Endothelial cell of umbilical vein (primary cell): ENCODE measurements around the gene PYGB.

Experiments
- EZH2 ChIP-seq: IDR thresholded peaks from 2 replicates; pipeline ENCODE4 v1.6.1; 2012; ENCODE audit warnings: borderline replicate concordance, low read depth, mild to moderate bottlenecking, moderate library complexity, low read length, inconsistent platforms; ENCODE audit not compliant: severe bottlenecking
- JUN ChIP-seq: IDR thresholded peaks from 2 replicates; pipeline ENCODE4 v1.6.1; 2011; ENCODE audit warnings: borderline replicate concordance, low read depth; ENCODE audit not compliant: insufficient read length, insufficient read depth
- MYC ChIP-seq: IDR thresholded peaks from one replicate; pipeline ENCODE4 v1.6.1; 2011; ENCODE audit warnings: mild to moderate bottlenecking, low read depth, low read length
- POLR2A ChIP-seq: IDR thresholded peaks from 2 replicates; pipeline ENCODE4 v1.6.1; 2012; ENCODE audit warnings: low read depth, mild to moderate bottlenecking, control low read depth, low read length
- POLR2AphosphoS5 ChIP-seq: IDR thresholded peaks from 2 replicates; pipeline ENCODE4 v1.6.1; 2012; ENCODE audit warnings: low read depth, mild to moderate bottlenecking, control low read depth, low read length, moderate library complexity; ENCODE audit not compliant: insufficient read depth
- TF ChIP-seq, protein P1 (sequence below), 2 donors: IDR thresholded peaks; 1 replicate in 1 of 2; 2 replicates in 1 of 2; pipeline ENCODE4 v1.5.1; 2011; ENCODE audit warnings: low read length in 2 of 2, mild to moderate bottlenecking in 2 of 2, moderate library complexity in 2 of 2, control low read depth in 1 of 2, inconsistent platforms in 1 of 2, low read depth in 1 of 2; ENCODE audit not compliant: insufficient read depth in 1 of 2; ENCODE audit errors: extremely low read depth in 1 of 2
- TF ChIP-seq, protein P2 (sequence below): IDR thresholded peaks from 2 replicates; pipeline ENCODE4 v1.6.1; 2011; ENCODE audit not compliant: insufficient read depth, insufficient read length

GRCh38 chr20:25204550-25205276 lies 43.2 kb upstream of the PYGB start:
- TF ChIP-seq, protein P1, sequence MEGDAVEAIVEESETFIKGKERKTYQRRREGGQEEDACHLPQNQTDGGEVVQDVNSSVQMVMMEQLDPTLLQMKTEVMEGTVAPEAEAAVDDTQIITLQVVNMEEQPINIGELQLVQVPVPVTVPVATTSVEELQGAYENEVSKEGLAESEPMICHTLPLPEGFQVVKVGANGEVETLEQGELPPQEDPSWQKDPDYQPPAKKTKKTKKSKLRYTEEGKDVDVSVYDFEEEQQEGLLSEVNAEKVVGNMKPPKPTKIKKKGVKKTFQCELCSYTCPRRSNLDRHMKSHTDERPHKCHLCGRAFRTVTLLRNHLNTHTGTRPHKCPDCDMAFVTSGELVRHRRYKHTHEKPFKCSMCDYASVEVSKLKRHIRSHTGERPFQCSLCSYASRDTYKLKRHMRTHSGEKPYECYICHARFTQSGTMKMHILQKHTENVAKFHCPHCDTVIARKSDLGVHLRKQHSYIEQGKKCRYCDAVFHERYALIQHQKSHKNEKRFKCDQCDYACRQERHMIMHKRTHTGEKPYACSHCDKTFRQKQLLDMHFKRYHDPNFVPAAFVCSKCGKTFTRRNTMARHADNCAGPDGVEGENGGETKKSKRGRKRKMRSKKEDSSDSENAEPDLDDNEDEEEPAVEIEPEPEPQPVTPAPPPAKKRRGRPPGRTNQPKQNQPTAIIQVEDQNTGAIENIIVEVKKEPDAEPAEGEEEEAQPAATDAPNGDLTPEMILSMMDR (IDR thresholded peaks at IDR 0.05; ENCODE audit: extremely low read depth in 1 of 2, insufficient read depth in 1 of 2, low read depth in 1 of 2, low read length in 2 of 2) = no peak
- TF ChIP-seq EZH2 (no peak), JUN (no peak), POLR2AphosphoS5 (no peak), POLR2A (no peak), MYC (no peak)
- TF ChIP-seq, protein P2, sequence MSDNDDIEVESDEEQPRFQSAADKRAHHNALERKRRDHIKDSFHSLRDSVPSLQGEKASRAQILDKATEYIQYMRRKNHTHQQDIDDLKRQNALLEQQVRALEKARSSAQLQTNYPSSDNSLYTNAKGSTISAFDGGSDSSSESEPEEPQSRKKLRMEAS = no peak
